ENCODE data around the gene COL2A1.

COL2A1 gene

GRCh38 chr12:48030173-48030650 is 25.9 kb upstream of the COL2A1 start:
- no peak for DNase-seq (ENCODE audit: low read depth)

- DNase-seq (ENCODE audit: low read depth), result no peak
These were observed 25.4 kb upstream of the COL2A1 start for GRCh38 chr12:48029491-48030172.

- DNase-seq (ENCODE audit: low read depth), result no peak
These were observed 24.5 kb upstream of the COL2A1 start for GRCh38 chr12:48028541-48029431.

GRCh38 chr12:48027183-48028002 is 23.1 kb upstream of the COL2A1 start:
- DNase-seq (ENCODE audit: low read depth), result no peak

- DNase-seq (ENCODE audit: low read depth), result no peak
These were observed 22.0 kb upstream of the COL2A1 start for GRCh38 chr12:48026060-48026827.

- no peak for DNase-seq (ENCODE audit: low read depth)
These were observed 21.0 kb upstream of the COL2A1 start for GRCh38 chr12:48025281-48025680.

- no peak for DNase-seq (ENCODE audit: low read depth)
These were observed 20.5 kb upstream of the COL2A1 start for GRCh38 chr12:48024735-48025134.

GRCh38 chr12:48023386-48023785 is 19.1 kb upstream of the COL2A1 start:
- no peak for DNase-seq (ENCODE audit: low read depth)

GRCh38 chr12:48022676-48023385 is 18.6 kb upstream of the COL2A1 start:
- no peak for DNase-seq (ENCODE audit: low read depth)

GRCh38 chr12:48022180-48022521 is 17.9 kb upstream of the COL2A1 start:
- DNase-seq (ENCODE audit: low read depth), result no peak

GRCh38 chr12:48021485-48022179 is 17.4 kb upstream of the COL2A1 start:
- DNase-seq (ENCODE audit: low read depth), result no peak

- no peak for DNase-seq (ENCODE audit: low read depth)
These were observed 15.5 kb upstream of the COL2A1 start for GRCh38 chr12:48019639-48020265.

GRCh38 chr12:48018618-48018995 is 14.3 kb upstream of the COL2A1 start:
- DNase-seq (ENCODE audit: low read depth), result no peak

- DNase-seq (ENCODE audit: low read depth), result no peak
These were observed 13.8 kb upstream of the COL2A1 start for GRCh38 chr12:48017921-48018617.

GRCh38 chr12:48017496-48017895 is 13.2 kb upstream of the COL2A1 start:
- no peak for DNase-seq (ENCODE audit: low read depth)

- DNase-seq (ENCODE audit: low read depth), result no peak
These were observed 12.2 kb upstream of the COL2A1 start for GRCh38 chr12:48016373-48017020.

GRCh38 chr12:48015954-48016353 is 11.7 kb upstream of the COL2A1 start:
- DNase-seq (ENCODE audit: low read depth), result no peak

GRCh38 chr12:48015129-48015528 is 10.9 kb upstream of the COL2A1 start:
- DNase-seq (ENCODE audit: low read depth), result no peak

GRCh38 chr12:48013287-48013686 is 9.0 kb upstream of the COL2A1 start:
- no peak for DNase-seq (ENCODE audit: low read depth)

Data from stimulated activated CD8-positive, alpha-beta memory T cell treated with anti-CD3 and anti-CD28 coated beads, Interleukin-7, amount 100 ng/mL, for 24 hours (primary cell).